HepG2 (cell line): ENCODE data around the gene EHBP1.

Source experiments
- EZH2 ChIP-seq: conservative IDR thresholded peaks from 2 replicates; pipeline ENCODE4 v1.6.1; 2012; ENCODE audit warnings: mild to moderate bottlenecking, low read depth, low read length, moderate library complexity
- HOXA3 ChIP-seq: sonication (generic); formaldehyde crosslinking; IDR thresholded peaks from 2 replicates; pipeline ENCODE4 v1.5.0; 2020; ENCODE audit warnings: missing genetic modification reagents
- XRCC5 ChIP-seq: fragments of 200-400 bp; formaldehyde crosslinking; optimal IDR thresholded peaks from 2 replicates; pipeline ENCODE3; 2017; ENCODE audit warnings: mild to moderate bottlenecking, low read length
- ZBTB40 ChIP-seq, 2 experiments: fragments of 450-650 bp in 1 of 2; sonication (generic) in 1 of 2; formaldehyde crosslinking in 1 of 2; IDR thresholded peaks; 2 replicates each; pipeline versions ENCODE4 v1.6.1 to v1.8.0; 2016 to 2022; ENCODE audit warnings: antibody characterized with exemption in 1 of 2, mild to moderate bottlenecking in 1 of 2, missing genetic modification reagents in 1 of 2
- ZSCAN5A ChIP-seq: sonication (generic); formaldehyde crosslinking; IDR thresholded peaks from 2 replicates; pipeline ENCODE4 v1.8.0; 2022; ENCODE audit warnings: mild to moderate bottlenecking, missing genetic modification reagents, borderline replicate concordance

GRCh38 chr2:62811972-62812371, 106.5 kb downstream of the EHBP1 start:
- no peak for TF ChIP-seq XRCC5
- no peak for TF ChIP-seq HOXA3
- TF ChIP-seq ZBTB40 (IDR thresholded peaks at IDR 0.05) = no peak
- TF ChIP-seq ZBTB40 (CRISPR knock-in tag; IDR thresholded peaks at IDR 0.05) = no peak
- TF ChIP-seq EZH2 = no peak
- TF ChIP-seq ZSCAN5A (CRISPR knock-in tag) = no peak
